PC-3 (cell line): ENCODE results near the gene BMPER. TPM values are rescaled to one million over a fixed set of nuclear protein-coding genes. Genes with fewer than 3 reads are reported as not detected.

Source experiments
- ATAC-seq: fragments of 200-7000 bp; cut with Tn5 transposase; 2 replicates; pipeline ENCODE4 v1.9.1; 2020; ENCODE audit warnings: mild to moderate bottlenecking, moderate library complexity
- BruUV-seq: library from RNA; stranded (reverse); fragments of 400-500 nt; replicated peaks from 2 replicates; lab custom pipeline; 2021; lab: Mats Ljungman, UMichigan
- CTCF ChIA-PET: fragments of 300-600 bp; sonication (Branson Sonifier 250); formaldehyde crosslinking; loops from one replicate; lab custom pipeline; 2022; ENCODE audit warnings: antibody characterized with exemption; lab: Charles Lee
- POLR2A ChIA-PET: fragments of 300-600 bp; sonication (Branson Sonifier 250); formaldehyde crosslinking; loops from one replicate; lab custom pipeline; 2022; ENCODE audit warnings: antibody characterized with exemption; ENCODE audit not compliant: unreplicated experiment; lab: Charles Lee
- DNase-seq: peaks from one replicate; pipeline ENCODE4 v3.0.0-alpha.2; 2015
- H2AFZ ChIP-seq: fragments of 300-600 bp; sonication (generic); 2 replicates; pipeline ENCODE4 v1.6.0; 2016; ENCODE audit warnings: antibody characterized with exemption, low read length
- H3F3A ChIP-seq: fragments of 300-600 bp; sonication (generic); one replicate; pipeline ENCODE4 v1.6.0; 2017; ENCODE audit warnings: antibody characterized with exemption, low read length, control low read depth, mild to moderate bottlenecking; ENCODE audit not compliant: unreplicated experiment
- H3K27ac ChIP-seq: fragments of 300-600 bp; sonication (generic); 2 replicates; pipeline ENCODE4 v1.5.1; 2016; ENCODE audit warnings: mild to moderate bottlenecking, low read length
- H3K27me3 ChIP-seq: fragments of 300-600 bp; sonication (generic); 2 replicates; pipeline ENCODE4 v1.6.1; 2016; ENCODE audit warnings: low read length, mixed read lengths
- H3K36me3 ChIP-seq: fragments of 300-600 bp; sonication (generic); 2 replicates; pipeline ENCODE4 v1.6.1; 2016; ENCODE audit warnings: low read depth, mixed run types, low read length, mixed read lengths
- H3K4me1 ChIP-seq: fragments of 300-600 bp; sonication (generic); 2 replicates; pipeline ENCODE4 v1.5.1; 2016; ENCODE audit warnings: low read length; ENCODE audit not compliant: insufficient read depth
- H3K4me2 ChIP-seq: fragments of 300-600 bp; sonication (generic); 2 replicates; pipeline ENCODE4 v1.6.0; 2016; ENCODE audit warnings: low read length
- H3K4me3 ChIP-seq: fragments of 300-600 bp; sonication (generic); 2 replicates; pipeline ENCODE4 v1.5.1; 2016; ENCODE audit warnings: mild to moderate bottlenecking, low read length, mixed read lengths
- H3K79me2 ChIP-seq: fragments of 300-600 bp; sonication (generic); 2 replicates; pipeline ENCODE4 v1.6.1; 2017; ENCODE audit warnings: low read length, mixed read lengths
- H3K9ac ChIP-seq: fragments of 300-600 bp; sonication (generic); 2 replicates; pipeline ENCODE4 v1.6.0; 2016; ENCODE audit warnings: mild to moderate bottlenecking, low read length
- H3K9me2 ChIP-seq: fragments of 300-600 bp; sonication (generic); replicated peaks from 2 replicates; pipeline ENCODE4 v1.6.1; 2016; ENCODE audit warnings: mixed run types, low read length, mixed read lengths
- H3K9me3 ChIP-seq: fragments of 300-600 bp; sonication (generic); 2 replicates; pipeline ENCODE4 v1.6.1; 2016; ENCODE audit warnings: low read length, mixed read lengths
- H4K20me1 ChIP-seq: fragments of 300-600 bp; sonication (generic); 2 replicates; pipeline ENCODE4 v1.6.1; 2016; ENCODE audit warnings: low read length, mixed read lengths
- EZH2 ChIP-seq: fragments of 300-600 bp; sonication (generic); IDR thresholded peaks from one replicate; pipeline ENCODE4 v1.6.1; 2017; ENCODE audit warnings: antibody characterized with exemption, mild to moderate bottlenecking, low read length; ENCODE audit not compliant: unreplicated experiment
- EZH2phosphoT487 ChIP-seq: fragments of 300-600 bp; sonication (generic); IDR thresholded peaks from 2 replicates; pipeline ENCODE4 v1.6.1; 2018; ENCODE audit warnings: mild to moderate bottlenecking, antibody characterized with exemption, low read length, borderline replicate concordance
- intact Hi-C: fragments of 100-400 bp; cut with micrococcal nuclease; formaldehyde crosslinking; loops from 2 replicates; pipeline ENCODE4 v1.9.0; 2023
- total RNA-seq: library from RNA; depleted of rRNA; stranded (reverse); fragments of >200 nt; gene quantifications from 2 replicates; pipeline ENCODE4 v1.2.3, GENCODE V29; 2014
- TF ChIP-seq, protein P1 (sequence below): fragments of 300-600 bp; sonication (generic); conservative IDR thresholded peaks from 2 replicates; pipeline ENCODE4 v1.5.1; 2017; ENCODE audit warnings: antibody characterized with exemption, low read depth, mild to moderate bottlenecking, low read length

Gene BMPER
- total RNA-seq, 1 experiment from 2014 or later, result 0.11 TPM

DNA sequence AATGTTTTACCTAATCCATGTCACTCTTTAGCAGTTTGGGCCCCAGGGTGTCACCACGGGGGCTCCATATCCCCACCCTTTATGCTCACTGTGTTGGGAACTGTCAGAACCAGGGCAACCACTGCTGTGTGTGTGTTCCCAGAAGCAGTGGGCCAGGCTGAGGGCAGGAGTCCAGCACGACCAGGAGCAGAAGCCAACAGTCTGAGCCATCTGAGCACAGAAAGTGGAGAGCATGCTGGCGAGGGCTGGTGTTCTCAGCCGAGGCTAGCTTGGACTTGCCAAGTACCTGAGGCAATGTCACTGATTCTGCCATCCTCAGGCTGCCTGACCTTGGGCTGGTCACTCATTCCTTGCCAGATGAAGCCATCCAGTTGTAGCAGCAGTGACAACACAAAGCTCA is 285.0 kb downstream of the BMPER start:
- DNase-seq, result no peak

DNA sequence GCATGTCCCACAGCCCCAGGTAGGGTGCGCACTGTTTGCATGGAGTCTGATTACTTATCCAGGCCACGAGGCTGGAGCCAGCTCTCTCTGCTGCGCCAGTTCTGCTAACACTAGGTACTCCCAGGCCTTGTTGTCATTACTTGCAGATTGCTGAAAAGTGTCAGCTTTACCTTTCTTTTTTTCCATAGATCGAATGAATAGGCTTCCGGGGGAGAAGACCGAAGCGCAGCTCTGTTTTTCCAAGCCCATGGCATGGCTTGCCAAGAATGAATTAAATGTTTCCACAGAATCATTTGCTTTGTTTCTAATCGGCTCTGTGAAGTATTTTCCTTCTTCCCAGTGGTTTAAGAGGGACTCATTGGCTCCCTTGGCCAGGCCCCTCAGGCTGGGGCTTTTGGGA is 285.8 kb downstream of the BMPER start:
- ATAC-seq (no peak), DNase-seq (no peak)
- Histone ChIP-seq H3K9ac (no peak overlapping the region), H3K9me2 (no peaks in the 10 kb centered on the region), H3K9me3 (no peaks in the 10 kb centered on the region), H4K20me1 (no peaks in the 10 kb centered on the region), H3K4me3 (no peak overlapping the region), H3K4me2 (no peak overlapping the region), H3K27me3 (no peaks in the 10 kb centered on the region), H3K27ac (no peak overlapping the region), H3K79me2 (no peaks in the 10 kb centered on the region), H3K4me1 (no peaks in the 10 kb centered on the region), H3F3A (no peaks in the 10 kb centered on the region), H3K36me3 (no peaks in the 10 kb centered on the region), H2AFZ (no peak overlapping the region)
- POLR2A ChIA-PET, result no interaction called here
- intact Hi-C loops, result no loop called here
- CTCF ChIA-PET, result no interaction called here
- no TSS peak for BruUV-seq
- TF ChIP-seq, protein P1, sequence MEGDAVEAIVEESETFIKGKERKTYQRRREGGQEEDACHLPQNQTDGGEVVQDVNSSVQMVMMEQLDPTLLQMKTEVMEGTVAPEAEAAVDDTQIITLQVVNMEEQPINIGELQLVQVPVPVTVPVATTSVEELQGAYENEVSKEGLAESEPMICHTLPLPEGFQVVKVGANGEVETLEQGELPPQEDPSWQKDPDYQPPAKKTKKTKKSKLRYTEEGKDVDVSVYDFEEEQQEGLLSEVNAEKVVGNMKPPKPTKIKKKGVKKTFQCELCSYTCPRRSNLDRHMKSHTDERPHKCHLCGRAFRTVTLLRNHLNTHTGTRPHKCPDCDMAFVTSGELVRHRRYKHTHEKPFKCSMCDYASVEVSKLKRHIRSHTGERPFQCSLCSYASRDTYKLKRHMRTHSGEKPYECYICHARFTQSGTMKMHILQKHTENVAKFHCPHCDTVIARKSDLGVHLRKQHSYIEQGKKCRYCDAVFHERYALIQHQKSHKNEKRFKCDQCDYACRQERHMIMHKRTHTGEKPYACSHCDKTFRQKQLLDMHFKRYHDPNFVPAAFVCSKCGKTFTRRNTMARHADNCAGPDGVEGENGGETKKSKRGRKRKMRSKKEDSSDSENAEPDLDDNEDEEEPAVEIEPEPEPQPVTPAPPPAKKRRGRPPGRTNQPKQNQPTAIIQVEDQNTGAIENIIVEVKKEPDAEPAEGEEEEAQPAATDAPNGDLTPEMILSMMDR, result no peak
- TF ChIP-seq EZH2phosphoT487 (no peak), EZH2 (no peak)

More for the DNA sequence above, 285.0 kb downstream of the BMPER start:
- H3K4me2 ChIP-seq, result no peak overlapping the region
- H3K9me3 ChIP-seq, result no peaks in the 10 kb centered on the region
- H2AFZ ChIP-seq, result no peak overlapping the region
- no peak overlapping the region for H3K27ac ChIP-seq
- no peaks in the 10 kb centered on the region for H4K20me1 ChIP-seq
- H3K4me3 ChIP-seq, result no peak overlapping the region
- no peaks in the 10 kb centered on the region for H3K36me3 ChIP-seq
- no peaks in the 10 kb centered on the region for H3K79me2 ChIP-seq
- no TSS peak for BruUV-seq
- H3K4me1 ChIP-seq, result no peaks in the 10 kb centered on the region
- TF ChIP-seq EZH2 (no peak), EZH2phosphoT487 (no peak)
- TF ChIP-seq, protein P1, result no peak
- H3F3A ChIP-seq, result no peaks in the 10 kb centered on the region
- no peak for ATAC-seq
- no peaks in the 10 kb centered on the region for H3K9me2 ChIP-seq
- ChIA-PET CTCF (no interaction called here), POLR2A (no interaction called here)
- H3K27me3 ChIP-seq, result no peaks in the 10 kb centered on the region
- no peak overlapping the region for H3K9ac ChIP-seq
- intact Hi-C loops, result no loop called here

- BruUV-seq, result no TSS peak
- H3K4me2 ChIP-seq, result no peak overlapping the region
- H3K27ac ChIP-seq, result no peak overlapping the region
- TF ChIP-seq, protein P1, result no peak
- TF ChIP-seq EZH2 (no peak), EZH2phosphoT487 (no peak)
- ATAC-seq (no peak), DNase-seq (no peak)
- no peaks in the 10 kb centered on the region for H4K20me1 ChIP-seq
- no peaks in the 10 kb centered on the region for H3K4me1 ChIP-seq
- H3K9me3 ChIP-seq, result no peaks in the 10 kb centered on the region
- H3K9ac ChIP-seq, result no peak overlapping the region
- H3K36me3 ChIP-seq, result no peaks in the 10 kb centered on the region
- ChIA-PET POLR2A (no interaction called here), CTCF (no interaction called here)
- no peak overlapping the region for H2AFZ ChIP-seq
- H3F3A ChIP-seq, result no peaks in the 10 kb centered on the region
- H3K27me3 ChIP-seq, result no peaks in the 10 kb centered on the region
- H3K9me2 ChIP-seq, result no peaks in the 10 kb centered on the region
- no peak overlapping the region for H3K4me3 ChIP-seq
- intact Hi-C loops, result no loop called here
- no peaks in the 10 kb centered on the region for H3K79me2 ChIP-seq
Observed at GRCh38 chr7:34191771-34192479, 286.6 kb downstream of the BMPER start.
